HG03439 (cell line): Measurements from ENCODE around the gene IKBKG.
"Not testable (repeated sequence)": the region's sequence is repeated elsewhere in the genome, so short reads cannot be mapped to it uniquely, and the experiment has no call there.

Experiments used
- ATAC-seq: cut with Tn5 transposase; IDR thresholded peaks from one replicate; pipeline ENCODE4 v1.9.1; 2021; ENCODE audit warnings: mild to moderate bottlenecking, moderate library complexity; ENCODE audit not compliant: unreplicated experiment

The IKBKG gene, protein sequence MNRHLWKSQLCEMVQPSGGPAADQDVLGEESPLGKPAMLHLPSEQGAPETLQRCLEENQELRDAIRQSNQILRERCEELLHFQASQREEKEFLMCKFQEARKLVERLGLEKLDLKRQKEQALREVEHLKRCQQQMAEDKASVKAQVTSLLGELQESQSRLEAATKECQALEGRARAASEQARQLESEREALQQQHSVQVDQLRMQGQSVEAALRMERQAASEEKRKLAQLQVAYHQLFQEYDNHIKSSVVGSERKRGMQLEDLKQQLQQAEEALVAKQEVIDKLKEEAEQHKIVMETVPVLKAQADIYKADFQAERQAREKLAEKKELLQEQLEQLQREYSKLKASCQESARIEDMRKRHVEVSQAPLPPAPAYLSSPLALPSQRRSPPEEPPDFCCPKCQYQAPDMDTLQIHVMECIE

DNA sequence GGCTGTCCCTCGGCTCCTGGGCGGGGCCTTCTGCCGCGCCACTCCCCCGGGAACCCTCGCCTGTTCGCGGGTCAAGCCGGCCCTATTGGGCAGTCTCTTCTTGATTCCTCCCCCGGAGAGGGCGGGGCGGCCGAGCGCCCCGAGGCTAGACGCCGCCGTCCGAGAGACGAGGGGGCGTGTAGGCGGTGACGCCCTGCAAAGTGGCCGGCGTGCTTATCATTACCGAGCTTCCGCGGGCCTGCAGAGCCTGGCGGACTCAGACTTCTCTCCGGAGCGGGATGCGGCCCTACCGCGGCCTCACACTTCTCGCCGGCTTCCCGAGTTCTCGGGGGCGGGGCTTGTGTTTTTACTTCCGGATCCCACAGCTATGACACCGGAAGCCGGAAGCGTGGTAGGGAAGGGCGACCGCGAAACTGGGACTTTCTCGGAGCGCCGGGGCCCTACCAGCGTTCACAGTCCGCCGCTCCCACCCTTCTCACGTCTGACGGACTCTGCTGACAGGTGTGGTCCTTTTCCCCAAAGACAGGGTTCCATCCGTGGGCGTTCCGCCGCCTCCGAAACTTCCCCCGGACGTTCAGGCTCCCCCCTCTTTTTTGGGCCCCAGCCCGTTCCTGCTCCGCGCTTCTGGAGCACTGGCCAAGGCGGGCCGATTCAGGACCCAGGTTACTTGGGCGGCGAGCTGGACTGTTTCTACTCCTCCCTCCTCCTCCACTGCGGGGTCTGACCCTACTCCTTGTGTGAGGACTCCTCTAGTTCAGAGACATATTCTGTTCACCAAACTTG lies at the start of gene IKBKG:
TSS of gene IKBKG (plus strand) at position 376 of the 783 bp plus-strand sequence. CDS start 4,383 bp downstream, outside the sequence.
- ATAC-seq, result peak; percentile 83

DNA sequence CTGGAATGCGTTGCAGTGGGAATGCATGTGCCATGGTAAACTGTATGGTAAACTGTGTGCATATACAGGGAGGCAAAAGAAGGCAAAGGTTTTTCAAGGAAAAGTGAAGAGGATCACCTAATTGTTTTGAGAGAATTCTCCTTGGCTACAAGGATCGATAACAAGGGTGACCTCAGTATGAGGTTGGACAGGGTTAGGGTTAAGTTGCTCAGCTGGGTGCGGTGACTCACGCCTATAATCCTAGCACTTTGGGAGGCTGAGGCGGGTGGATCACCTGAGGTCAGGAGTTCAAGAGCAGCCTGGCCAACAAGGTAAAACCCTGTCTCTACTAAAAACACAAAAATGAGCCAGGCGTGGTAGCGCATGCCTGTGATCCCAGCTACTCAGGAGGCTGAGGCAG lies 46.0 kb upstream of the IKBKG start:
- ATAC-seq, result not testable (repeated sequence)

DNA sequence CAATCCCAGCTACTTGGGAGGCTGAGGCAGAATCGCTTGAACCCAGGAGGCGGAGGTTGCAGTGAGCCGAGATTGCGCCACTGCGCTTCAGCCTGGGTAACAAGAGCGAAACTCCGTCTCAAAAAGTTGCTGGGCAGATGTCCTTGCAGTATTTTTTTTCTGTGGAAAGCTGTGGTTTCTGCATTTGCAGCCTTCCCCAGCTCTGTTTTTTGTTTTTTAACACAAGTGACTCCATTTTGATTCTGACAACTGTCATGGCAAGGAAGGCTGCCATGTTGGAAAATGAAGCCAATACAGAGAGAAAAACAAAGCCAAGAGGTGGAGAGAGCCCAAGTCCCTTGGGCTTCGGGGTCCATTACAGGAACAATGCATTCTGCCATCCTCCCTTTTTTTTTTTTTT lies 45.3 kb upstream of the IKBKG start:
- no peak for ATAC-seq

DNA sequence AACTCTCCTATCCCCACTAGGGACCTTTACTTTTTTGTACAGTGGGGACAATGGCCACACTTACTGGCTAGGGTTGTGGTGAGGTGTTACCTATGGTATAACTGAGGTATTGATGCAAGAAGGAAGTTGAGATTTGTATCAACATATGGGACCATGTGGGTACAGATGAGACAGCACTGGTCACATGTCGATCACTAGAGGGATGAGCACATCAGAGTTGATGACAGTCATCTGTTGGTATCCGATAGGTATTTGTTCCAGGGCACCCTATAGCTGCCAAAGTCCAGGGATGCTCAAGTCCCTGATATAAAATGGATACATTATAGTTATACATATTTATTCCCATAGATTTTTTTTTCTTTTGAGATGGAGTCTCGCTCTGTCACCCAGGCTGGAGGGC lies 44.4 kb upstream of the IKBKG start:
- ATAC-seq, result no peak

DNA sequence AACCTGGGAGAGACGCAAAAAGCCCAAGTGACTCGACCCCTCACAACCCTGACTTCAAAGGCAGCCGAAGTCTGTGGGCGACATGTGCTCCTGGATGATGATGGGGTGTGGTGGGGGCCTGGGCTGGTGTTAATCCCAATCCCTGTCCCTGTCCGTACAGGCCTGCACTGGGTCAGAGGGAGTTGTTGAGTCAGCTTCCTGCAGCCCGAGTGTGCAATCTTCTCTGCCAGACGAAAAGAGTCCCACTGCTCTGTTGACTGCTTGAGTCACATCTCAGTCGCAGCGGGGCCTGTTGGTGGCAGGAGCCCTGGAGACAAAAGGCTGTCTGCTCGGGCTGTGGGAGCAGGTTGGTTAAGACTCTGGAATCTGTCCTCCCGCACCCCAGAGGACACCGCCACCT lies 41.7 kb upstream of the IKBKG start:
- ATAC-seq, result no peak

DNA sequence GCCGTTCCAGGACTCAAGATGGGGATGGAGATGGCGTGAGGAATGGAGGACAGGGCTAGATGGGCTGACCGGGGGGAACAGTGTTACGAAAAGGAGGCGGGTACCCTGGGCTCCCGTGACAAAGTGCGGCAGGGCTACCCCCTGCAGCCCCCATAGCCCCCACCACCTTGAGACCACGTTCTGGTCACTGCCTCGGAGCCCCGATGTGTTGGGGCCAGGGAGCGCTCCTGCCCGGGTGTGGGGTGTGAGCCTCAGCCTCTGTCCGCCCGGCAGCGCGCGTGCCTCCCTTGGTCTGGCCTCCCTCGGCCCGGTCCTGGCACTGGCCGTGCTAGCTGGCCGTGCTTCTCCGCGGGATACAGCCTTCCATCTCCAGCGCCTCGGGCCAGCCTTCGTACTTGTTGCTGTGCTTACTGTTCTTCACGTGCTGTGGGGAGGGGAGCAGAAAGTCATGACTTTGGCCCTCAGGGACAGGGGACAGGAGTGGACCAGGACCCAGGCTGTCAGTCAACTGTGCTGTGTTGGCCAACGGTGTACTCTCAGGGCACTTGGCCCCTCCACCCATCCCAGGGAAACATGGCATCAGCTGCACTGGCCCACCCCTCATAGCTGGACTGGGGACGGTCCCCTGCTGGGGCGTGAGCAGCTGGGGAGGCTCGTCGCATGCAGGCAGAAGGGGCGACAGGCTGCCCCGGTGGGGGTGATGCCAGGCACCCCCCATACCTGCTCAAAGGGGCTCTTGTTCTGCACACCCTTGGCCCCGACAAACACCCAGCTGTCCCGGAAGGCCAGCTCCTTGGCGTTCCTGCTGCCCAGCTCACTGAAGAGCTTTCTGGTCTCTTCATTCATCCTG lies 40.7 kb upstream of the IKBKG start:
- ATAC-seq, result no peak

DNA sequence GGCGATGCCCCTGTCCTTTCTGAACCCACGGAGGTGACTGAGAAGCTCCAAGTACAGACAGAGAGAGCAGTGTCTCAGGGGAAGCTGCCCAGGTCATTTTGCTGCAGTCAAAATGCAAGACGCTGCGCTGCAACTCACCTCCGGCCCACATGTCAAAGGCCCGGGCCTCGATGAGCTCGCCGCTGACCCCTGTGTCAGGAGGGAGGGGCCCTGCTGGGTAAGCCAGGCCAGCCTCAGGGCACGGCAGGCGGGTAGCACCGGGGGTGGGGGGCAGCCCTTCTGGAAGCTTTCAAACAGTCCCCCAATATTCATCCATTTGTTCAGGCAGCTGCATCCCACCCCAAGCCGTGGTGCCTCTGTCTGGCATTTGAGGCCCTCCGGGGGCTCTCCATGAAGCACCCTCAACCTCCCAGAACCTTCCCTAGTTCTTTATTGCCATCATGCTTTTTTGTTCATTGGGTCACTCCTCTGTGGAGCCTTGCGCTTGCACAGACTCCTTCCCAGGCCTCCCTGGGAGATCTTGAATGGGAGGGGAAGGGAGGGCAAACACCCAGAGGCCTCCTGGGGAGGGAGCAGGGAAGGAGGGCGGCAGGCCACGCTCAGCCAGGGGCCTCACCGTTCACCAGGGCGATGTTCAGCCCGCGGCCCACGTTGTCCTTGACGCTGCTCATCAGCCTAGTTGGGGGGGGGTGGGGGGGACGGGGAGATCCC lies 39.6 kb upstream of the IKBKG start:
- no peak for ATAC-seq

DNA sequence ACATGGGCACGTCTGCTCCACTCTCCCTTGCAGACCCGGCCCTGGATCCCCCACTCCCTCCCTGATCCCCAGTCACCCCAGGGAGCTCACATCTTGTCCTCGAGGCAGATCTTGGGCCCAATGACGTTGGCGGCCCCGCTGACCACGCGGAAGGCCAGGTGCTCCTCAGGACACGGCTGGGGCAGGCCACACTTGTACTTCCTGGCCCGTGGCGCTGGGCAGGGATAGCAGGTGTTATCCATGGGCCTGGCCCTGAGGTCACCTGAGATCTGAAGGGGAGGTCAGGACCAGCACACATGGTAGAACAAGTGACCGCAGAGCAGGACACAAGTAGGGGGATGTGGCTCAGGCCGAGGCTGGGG lies 39.1 kb upstream of the IKBKG start:
- ATAC-seq, result no peak

DNA sequence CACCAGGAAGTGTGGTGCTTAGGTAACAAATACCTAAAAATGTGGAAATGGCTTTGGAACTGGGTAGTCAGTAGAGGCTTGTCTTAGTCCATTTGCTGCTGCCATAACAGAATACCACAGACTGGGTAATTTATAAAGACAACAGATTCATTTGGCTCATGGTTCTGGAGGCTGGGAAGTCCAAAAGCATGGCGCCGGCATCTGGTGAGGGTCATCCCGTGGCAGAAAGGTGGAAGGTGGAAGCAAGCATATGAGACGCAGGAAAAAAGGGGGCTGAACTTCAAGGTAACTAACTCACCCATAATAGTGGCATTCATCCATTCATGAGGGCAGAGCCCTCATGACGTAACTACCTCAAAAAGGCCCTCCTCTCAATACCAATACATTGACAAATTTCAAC lies 38.0 kb upstream of the IKBKG start:
- no peak for ATAC-seq

DNA sequence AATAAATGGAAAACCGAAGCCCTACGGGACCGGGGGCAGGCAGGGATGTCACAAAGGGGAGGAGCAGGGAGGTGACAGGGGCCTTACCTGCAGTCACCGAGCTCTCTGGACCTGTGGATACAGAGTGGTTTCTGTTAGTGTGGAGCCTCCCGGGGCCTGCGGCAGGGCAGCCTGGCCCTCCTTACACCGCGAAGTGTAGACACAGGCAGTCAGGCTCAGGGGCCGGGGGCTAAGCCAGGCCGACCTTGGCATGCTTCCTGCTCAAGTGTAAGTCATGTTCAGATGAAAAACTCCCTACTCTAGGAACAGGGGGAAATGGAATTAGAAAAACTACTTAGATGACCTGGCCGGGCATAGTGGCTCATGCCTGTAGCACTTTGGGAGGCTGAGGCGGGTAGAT lies 35.7 kb upstream of the IKBKG start:
- ATAC-seq, result no peak

DNA sequence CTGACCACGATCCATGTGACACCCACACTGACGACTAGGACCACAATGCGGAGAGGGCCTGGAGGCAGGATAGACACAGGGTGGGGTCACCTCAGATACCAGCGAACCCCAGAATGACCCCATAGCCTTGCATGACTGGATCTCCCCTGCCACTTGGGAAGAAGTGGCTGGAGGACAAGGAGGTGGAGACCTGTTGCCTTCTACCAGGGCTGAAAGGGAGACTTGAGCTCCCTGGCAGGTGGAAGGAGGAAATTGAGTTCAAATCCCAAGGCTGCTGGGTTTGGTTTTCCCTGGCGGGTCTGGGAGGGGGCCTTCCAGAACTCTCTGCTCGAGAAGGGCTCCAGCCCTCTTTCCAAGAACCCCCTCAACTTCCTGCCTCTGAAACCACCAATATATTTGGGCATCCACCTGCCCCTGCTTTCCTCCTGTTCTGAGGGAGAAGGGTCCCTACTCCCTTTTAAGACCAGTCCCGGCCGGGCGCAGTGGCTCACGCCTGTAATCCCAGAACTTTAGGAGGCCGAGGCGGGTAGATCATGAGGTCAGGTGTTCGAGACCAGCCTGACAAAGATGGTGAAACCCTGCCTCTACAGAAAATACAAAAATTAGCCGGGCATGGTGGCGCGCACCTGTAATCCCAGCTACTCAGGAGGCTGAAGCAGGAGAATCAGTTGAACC lies 34.4 kb upstream of the IKBKG start:
- no peak for ATAC-seq

DNA sequence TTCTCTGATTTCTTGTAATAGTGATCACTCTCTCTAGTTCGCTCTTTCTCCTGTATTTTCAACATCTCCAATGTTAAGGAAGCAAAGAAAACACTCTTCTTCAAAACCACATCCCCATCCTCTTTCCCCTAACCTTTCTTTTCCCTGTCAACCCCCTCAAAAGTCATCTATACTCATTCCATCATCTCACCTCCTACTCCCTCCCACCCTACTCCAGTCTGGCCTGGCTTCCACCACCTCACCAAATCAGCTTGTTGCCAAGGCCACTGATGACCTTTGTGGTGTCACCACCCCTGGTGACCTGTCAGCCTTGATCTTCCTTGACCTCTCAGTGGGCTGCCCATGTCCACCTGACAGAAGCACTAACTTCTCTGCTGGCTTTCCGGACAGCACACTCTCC lies 33.7 kb upstream of the IKBKG start:
- no peak for ATAC-seq

DNA sequence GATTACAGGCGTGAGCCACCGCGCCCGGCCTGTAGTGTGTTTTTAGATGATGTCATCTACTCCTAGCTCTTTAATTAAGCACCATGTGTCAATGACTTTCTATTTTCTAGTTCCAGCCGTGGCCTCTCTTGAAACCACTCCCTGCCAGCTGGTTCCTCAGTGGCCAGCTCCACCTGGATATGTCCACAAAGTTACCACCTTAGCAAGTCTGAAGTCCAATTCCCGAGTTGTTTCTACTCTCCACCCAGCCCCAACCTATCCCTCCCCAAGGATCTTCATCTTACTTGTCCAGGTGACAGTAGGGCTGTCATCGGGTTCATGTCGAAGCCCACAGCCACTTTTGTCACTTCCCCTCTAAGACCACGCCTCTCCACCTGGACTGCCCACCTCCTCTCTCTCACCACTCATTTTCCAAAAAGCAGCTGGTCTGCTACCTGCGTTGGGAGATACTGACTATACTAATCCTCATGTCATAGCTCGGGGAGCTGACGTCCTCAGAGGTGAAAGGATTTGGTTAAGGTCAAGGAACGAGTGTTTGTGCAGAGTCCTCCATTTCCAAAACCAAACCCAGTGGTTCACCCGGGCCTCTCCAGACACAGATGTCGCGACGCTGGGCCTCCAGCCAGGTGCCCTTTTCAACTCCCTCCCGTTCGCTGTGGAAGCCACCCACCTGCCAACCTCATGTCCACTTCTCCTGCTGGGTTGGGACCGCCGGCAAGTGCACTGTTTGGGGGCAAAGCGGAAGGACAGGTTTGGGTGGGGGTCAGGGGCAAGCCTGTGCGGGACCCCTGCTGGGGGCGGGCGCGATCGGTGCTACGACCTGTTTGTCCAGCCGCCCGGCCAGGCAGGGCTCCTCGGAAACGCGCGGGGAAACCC lies 32.1 kb upstream of the IKBKG start:
- ATAC-seq, result no peak

DNA sequence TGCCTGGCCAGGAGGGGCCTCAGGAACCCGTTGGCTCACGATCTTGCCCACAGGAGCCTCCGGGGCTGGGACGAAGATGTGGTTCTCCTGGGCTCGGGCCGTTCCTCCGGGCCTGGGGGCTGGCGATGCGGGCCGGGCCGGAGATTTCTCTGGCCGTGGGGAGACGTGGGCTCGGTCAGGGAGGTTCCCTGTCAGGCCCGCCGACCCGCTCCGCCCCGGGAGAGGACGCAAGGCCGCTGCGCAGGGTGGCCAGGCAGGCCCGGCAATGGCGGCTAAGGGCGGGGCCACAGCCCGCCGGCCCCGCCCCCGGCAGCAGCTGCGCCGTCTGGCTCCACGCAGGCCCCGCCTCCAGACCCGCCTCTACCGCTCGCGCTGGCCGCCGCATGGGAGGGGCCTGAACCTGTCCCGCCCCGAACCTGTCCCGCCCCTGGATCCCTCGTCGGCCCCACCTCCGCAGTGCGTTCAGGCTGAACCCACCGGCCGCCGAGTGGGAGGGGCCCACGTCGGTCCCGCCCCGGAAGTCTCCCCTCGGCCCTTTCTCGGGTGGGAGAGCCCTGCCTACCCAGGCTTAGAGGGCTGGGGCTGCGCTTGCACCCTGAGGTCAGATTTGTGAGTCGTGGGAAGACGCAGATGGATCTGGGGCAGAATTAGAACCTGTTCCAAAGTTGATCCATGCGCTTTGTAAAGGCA lies 31.3 kb upstream of the IKBKG start, which contains the start of gene FAM3A:
TSS of gene FAM3A (minus strand) at position 267 of the 690 bp plus-strand sequence. CDS start 460 bp downstream, outside the sequence.
- ATAC-seq, result peak; percentile 86

DNA sequence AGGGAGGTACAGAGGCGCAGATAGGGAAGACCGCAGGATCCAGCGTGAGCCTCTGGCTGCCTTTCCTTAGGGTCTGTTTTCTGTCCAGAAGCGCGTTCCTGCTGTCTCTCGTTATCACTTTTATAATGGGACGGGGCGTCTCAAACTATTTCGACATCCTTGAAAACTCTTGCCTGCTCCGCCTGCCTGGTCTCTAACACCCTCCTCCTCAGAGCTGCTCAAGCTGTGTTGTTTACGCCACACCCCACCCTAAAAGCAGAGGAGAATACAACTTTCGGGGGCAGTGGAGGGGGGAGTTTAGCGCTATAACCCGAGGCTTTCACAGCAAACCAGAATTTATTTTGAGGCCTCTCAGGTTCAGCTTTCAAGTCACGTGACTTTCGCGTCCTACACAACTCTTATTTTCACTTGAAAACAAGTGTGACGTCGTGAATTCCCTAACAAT lies 30.7 kb upstream of the IKBKG start:
- no peak for ATAC-seq

DNA sequence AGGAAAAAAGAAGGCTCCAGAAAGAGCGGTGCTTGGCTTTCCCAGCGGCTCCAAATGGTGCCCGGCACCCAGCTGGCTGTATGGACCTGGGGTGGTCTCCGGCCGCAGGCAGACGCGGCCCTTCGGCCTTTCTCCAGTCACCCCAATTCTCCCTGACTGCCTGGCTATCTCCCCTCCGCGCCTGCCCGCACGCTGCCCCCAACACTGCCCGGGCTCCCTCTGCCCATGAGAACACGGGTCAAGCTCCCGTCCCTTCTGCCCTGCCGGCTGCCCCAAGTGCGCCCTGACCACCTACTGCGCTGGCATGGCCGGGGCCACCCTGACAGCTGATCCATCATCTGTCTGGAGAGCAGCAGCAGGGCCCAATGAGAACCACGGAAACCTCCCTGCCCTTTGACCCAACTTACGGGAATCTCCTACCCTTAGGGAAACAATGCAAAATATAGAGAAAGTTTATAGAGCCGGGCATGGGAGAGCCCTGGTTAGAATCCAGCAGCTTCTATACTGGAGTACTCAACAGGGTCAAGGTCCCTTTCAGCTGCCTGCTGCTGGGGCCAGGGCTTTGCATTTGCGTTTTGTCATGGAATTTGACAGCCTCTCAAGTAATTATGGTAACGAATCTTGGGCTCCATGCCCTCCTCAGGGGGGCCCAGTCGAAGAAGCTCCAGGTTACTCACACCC lies 30.2 kb upstream of the IKBKG start:
- no peak for ATAC-seq

DNA sequence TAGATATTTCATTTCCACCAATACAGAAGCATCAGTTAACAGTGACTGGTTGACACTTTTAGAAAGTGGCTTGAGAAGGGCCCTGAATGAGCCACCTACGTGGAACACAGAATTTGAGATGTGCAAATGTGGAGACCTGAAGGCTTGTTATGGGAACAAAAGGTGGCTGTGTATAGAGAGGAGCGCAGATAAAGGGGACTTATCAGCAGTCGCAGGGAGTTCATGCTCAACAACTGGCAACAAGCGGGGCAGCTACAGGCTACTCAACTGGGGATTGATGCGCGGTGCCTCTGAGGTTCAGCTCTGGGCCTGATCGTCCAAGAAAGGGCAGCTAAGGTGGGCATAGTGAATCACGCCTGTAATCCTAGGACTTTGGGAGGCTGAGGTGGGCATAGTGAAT lies 28.0 kb upstream of the IKBKG start:
- ATAC-seq, result no peak
